ENCODE data around the gene MAN2A1.

MAN2A1 gene

GRCh38 chr5:109655841-109656240 lies 33.9 kb upstream of the MAN2A1 start:
- 96% methylated on average over 2 of the region's 2 CpGs for WGBS
- no peaks in the 10 kb centered on the region for H3K27me3 ChIP-seq (ENCODE audit: insufficient read depth, low read length)
- no peaks in the 10 kb centered on the region for H3K9me3 ChIP-seq (ENCODE audit: insufficient read depth, low read depth, low read length)
- no peak overlapping the region for H3K9ac ChIP-seq (ENCODE audit: low read depth, low read length)
- no peaks in the 10 kb centered on the region for H3K36me3 ChIP-seq (ENCODE audit: insufficient read depth, low read length)
- no peak overlapping the region for H3K27ac ChIP-seq (ENCODE audit: low read depth, low read length)
- no peaks in the 10 kb centered on the region for H3K4me1 ChIP-seq (ENCODE audit: insufficient read depth, low read length)
- no peak overlapping the region for H3K4me3 ChIP-seq (ENCODE audit: low read length)

GRCh38 chr5:109656829-109657228 lies 32.9 kb upstream of the MAN2A1 start:
- H3K27me3 ChIP-seq (ENCODE audit: insufficient read depth, low read length), result no peaks in the 10 kb centered on the region
- WGBS, result 93% methylated on average over 4 of the region's 4 CpGs
- no peak overlapping the region for H3K27ac ChIP-seq (ENCODE audit: low read depth, low read length)
- H3K4me1 ChIP-seq (ENCODE audit: insufficient read depth, low read length), result no peaks in the 10 kb centered on the region
- H3K9me3 ChIP-seq (ENCODE audit: insufficient read depth, low read depth, low read length), result no peaks in the 10 kb centered on the region
- no peak overlapping the region for H3K9ac ChIP-seq (ENCODE audit: low read depth, low read length)
- H3K4me3 ChIP-seq (ENCODE audit: low read length), result no peak overlapping the region
- H3K36me3 ChIP-seq (ENCODE audit: insufficient read depth, low read length), result no peaks in the 10 kb centered on the region

GRCh38 chr5:109659901-109660300 lies 29.8 kb upstream of the MAN2A1 start:
- H3K36me3 ChIP-seq (ENCODE audit: insufficient read depth, low read length), result no peaks in the 10 kb centered on the region
- H3K4me1 ChIP-seq (ENCODE audit: insufficient read depth, low read length), result no peaks in the 10 kb centered on the region
- WGBS, result 100% methylated on average over 1 of the region's 1 CpG
- no peak overlapping the region for H3K27ac ChIP-seq (ENCODE audit: low read depth, low read length)
- H3K27me3 ChIP-seq (ENCODE audit: insufficient read depth, low read length), result no peaks in the 10 kb centered on the region
- no peaks in the 10 kb centered on the region for H3K9me3 ChIP-seq (ENCODE audit: insufficient read depth, low read depth, low read length)
- H3K4me3 ChIP-seq (ENCODE audit: low read length), result no peak overlapping the region
- H3K9ac ChIP-seq (ENCODE audit: low read depth, low read length), result no peak overlapping the region

- H3K36me3 ChIP-seq (ENCODE audit: insufficient read depth, low read length), result no peaks in the 10 kb centered on the region
- no peaks in the 10 kb centered on the region for H3K27me3 ChIP-seq (ENCODE audit: insufficient read depth, low read length)
- 93% methylated on average over 5 of the region's 5 CpGs for WGBS
- no peaks in the 10 kb centered on the region for H3K9me3 ChIP-seq (ENCODE audit: insufficient read depth, low read depth, low read length)
- H3K4me1 ChIP-seq (ENCODE audit: insufficient read depth, low read length), result no peaks in the 10 kb centered on the region
- no peak overlapping the region for H3K9ac ChIP-seq (ENCODE audit: low read depth, low read length)
- H3K27ac ChIP-seq (ENCODE audit: low read depth, low read length), result no peak overlapping the region
- no peak overlapping the region for H3K4me3 ChIP-seq (ENCODE audit: low read length)
These were observed 29.4 kb upstream of the MAN2A1 start for GRCh38 chr5:109660301-109660700.

GRCh38 chr5:109668237-109668636 lies 21.5 kb upstream of the MAN2A1 start:
- Histone ChIP-seq H3K9ac (ENCODE audit: low read depth, low read length) (no peak overlapping the region), H3K36me3 (ENCODE audit: insufficient read depth, low read length) (no peaks in the 10 kb centered on the region), H3K27me3 (ENCODE audit: insufficient read depth, low read length) (no peaks in the 10 kb centered on the region), H3K9me3 (ENCODE audit: insufficient read depth, low read depth, low read length) (no peaks in the 10 kb centered on the region), H3K4me3 (ENCODE audit: low read length) (no peak overlapping the region), H3K27ac (ENCODE audit: low read depth, low read length) (no peak overlapping the region), H3K4me1 (ENCODE audit: insufficient read depth, low read length) (no peaks in the 10 kb centered on the region)
- 95% methylated on average over 5 of the region's 5 CpGs for WGBS

GRCh38 chr5:109668668-109669422 lies 20.9 kb upstream of the MAN2A1 start:
- H3K36me3 ChIP-seq (ENCODE audit: insufficient read depth, low read length), result no peaks in the 10 kb centered on the region
- 69% methylated on average over 4 of the region's 4 CpGs for WGBS
- no peaks in the 10 kb centered on the region for H3K27me3 ChIP-seq (ENCODE audit: insufficient read depth, low read length)
- H3K9me3 ChIP-seq (ENCODE audit: insufficient read depth, low read depth, low read length), result no peaks in the 10 kb centered on the region
- H3K9ac ChIP-seq (ENCODE audit: low read depth, low read length), result no peak overlapping the region
- H3K4me3 ChIP-seq (ENCODE audit: low read length), result no peak overlapping the region
- H3K4me1 ChIP-seq (ENCODE audit: insufficient read depth, low read length), result no peaks in the 10 kb centered on the region
- no peak overlapping the region for H3K27ac ChIP-seq (ENCODE audit: low read depth, low read length)

GRCh38 chr5:109669991-109670706 lies 19.6 kb upstream of the MAN2A1 start:
- 100% methylated on average over 1 of the region's 1 CpG for WGBS
- Histone ChIP-seq H3K27ac (ENCODE audit: low read depth, low read length) (no peak overlapping the region), H3K9me3 (ENCODE audit: insufficient read depth, low read depth, low read length) (no peaks in the 10 kb centered on the region), H3K4me1 (ENCODE audit: insufficient read depth, low read length) (no peaks in the 10 kb centered on the region), H3K9ac (ENCODE audit: low read depth, low read length) (no peak overlapping the region), H3K4me3 (ENCODE audit: low read length) (no peak overlapping the region), H3K27me3 (ENCODE audit: insufficient read depth, low read length) (no peaks in the 10 kb centered on the region), H3K36me3 (ENCODE audit: insufficient read depth, low read length) (no peaks in the 10 kb centered on the region)

- no peaks in the 10 kb centered on the region for H3K36me3 ChIP-seq (ENCODE audit: insufficient read depth, low read length)
- no peaks in the 10 kb centered on the region for H3K27me3 ChIP-seq (ENCODE audit: insufficient read depth, low read length)
- H3K9ac ChIP-seq (ENCODE audit: low read depth, low read length), result no peak overlapping the region
- H3K27ac ChIP-seq (ENCODE audit: low read depth, low read length), result no peak overlapping the region
- no peaks in the 10 kb centered on the region for H3K9me3 ChIP-seq (ENCODE audit: insufficient read depth, low read depth, low read length)
- H3K4me3 ChIP-seq (ENCODE audit: low read length), result no peak overlapping the region
- 94% methylated on average over 2 of the region's 2 CpGs for WGBS
- H3K4me1 ChIP-seq (ENCODE audit: insufficient read depth, low read length), result peaks cover 7% of the 10 kb centered on the region
These were observed 18.6 kb upstream of the MAN2A1 start for GRCh38 chr5:109671136-109671535.

GRCh38 chr5:109674596-109674995 lies 15.1 kb upstream of the MAN2A1 start:
- no peaks in the 10 kb centered on the region for H3K36me3 ChIP-seq (ENCODE audit: insufficient read depth, low read length)
- H3K4me3 ChIP-seq (ENCODE audit: low read length), result no peak overlapping the region
- H3K27ac ChIP-seq (ENCODE audit: low read depth, low read length), result no peak overlapping the region
- WGBS, result 100% methylated on average over 3 of the region's 4 CpGs
- H3K27me3 ChIP-seq (ENCODE audit: insufficient read depth, low read length), result no peaks in the 10 kb centered on the region
- no peaks in the 10 kb centered on the region for H3K9me3 ChIP-seq (ENCODE audit: insufficient read depth, low read depth, low read length)
- H3K9ac ChIP-seq (ENCODE audit: low read depth, low read length), result no peak overlapping the region
- peaks cover 7% of the 10 kb centered on the region for H3K4me1 ChIP-seq (ENCODE audit: insufficient read depth, low read length)

GRCh38 chr5:109676920-109677319 lies 12.8 kb upstream of the MAN2A1 start:
- no peak overlapping the region for H3K9ac ChIP-seq (ENCODE audit: low read depth, low read length)
- H3K4me1 ChIP-seq (ENCODE audit: insufficient read depth, low read length), result peaks cover 7% of the 10 kb centered on the region
- 97% methylated on average over 5 of the region's 5 CpGs for WGBS
- H3K27me3 ChIP-seq (ENCODE audit: insufficient read depth, low read length), result no peaks in the 10 kb centered on the region
- no peak overlapping the region for H3K4me3 ChIP-seq (ENCODE audit: low read length)
- no peak overlapping the region for H3K27ac ChIP-seq (ENCODE audit: low read depth, low read length)
- no peaks in the 10 kb centered on the region for H3K9me3 ChIP-seq (ENCODE audit: insufficient read depth, low read depth, low read length)
- no peaks in the 10 kb centered on the region for H3K36me3 ChIP-seq (ENCODE audit: insufficient read depth, low read length)

GRCh38 chr5:109678447-109678846 lies 11.3 kb upstream of the MAN2A1 start:
- Histone ChIP-seq H3K4me1 (ENCODE audit: insufficient read depth, low read length) (peaks cover 14% of the 10 kb centered on the region), H3K27ac (ENCODE audit: low read depth, low read length) (no peak overlapping the region), H3K9ac (ENCODE audit: low read depth, low read length) (no peak overlapping the region), H3K4me3 (ENCODE audit: low read length) (no peak overlapping the region), H3K9me3 (ENCODE audit: insufficient read depth, low read depth, low read length) (no peaks in the 10 kb centered on the region), H3K27me3 (ENCODE audit: insufficient read depth, low read length) (no peaks in the 10 kb centered on the region), H3K36me3 (ENCODE audit: insufficient read depth, low read length) (no peaks in the 10 kb centered on the region)
- WGBS, result 88% methylated on average over 3 of the region's 3 CpGs
